HG03378 (cell line): ENCODE measurements around the gene FCHO1.

ENCODE experiments used
- ATAC-seq: cut with Tn5 transposase; IDR thresholded peaks from one replicate; pipeline ENCODE4 v1.9.1; 2021; ENCODE audit warnings: mild to moderate bottlenecking, moderate library complexity; ENCODE audit not compliant: unreplicated experiment

The FCHO1 gene

DNA sequence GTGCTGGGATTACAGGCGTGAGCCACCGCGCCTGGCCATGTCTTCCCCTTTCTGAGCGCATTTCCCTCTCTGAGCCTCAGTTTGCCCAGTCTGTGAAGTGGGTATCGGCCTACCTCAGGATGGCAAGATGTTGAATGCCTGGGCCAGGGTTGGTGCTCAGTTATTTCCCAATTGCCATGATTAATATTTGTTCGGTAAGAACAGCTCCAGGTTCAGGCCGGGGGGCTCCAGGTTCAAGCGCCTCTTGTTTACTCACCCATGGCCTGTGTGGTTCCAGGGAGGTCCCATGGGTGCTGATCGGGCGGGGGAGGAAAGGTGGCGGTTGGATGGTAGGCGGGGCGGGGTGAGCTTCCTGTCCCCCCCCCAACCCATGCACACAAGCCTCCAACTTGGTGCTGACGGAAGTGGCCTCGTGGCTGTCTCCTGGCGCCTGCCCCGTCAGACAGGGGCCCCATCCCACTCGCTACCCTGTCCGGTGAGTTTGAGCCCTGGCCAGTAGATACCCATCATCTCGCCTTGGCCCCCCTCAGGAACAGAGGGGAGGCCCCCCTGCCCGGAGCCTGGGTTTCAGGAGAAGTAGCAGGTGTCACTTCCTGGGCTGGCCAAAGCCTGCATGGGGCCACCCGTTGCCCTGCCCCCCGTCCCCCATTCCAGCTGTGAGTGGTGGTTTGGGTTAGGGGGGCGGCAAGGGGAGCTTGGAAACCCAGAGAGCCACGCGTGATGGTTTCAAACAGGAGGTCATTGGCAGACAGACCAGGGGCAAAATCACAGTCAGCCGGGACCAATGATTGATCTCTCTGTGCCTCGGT, at the start of gene FCHO1:
Gene FCHO1 (plus strand): TSS at position 375 of the 809 bp plus-strand sequence. CDS start 3,688 bp downstream, outside the sequence.
- no peak for ATAC-seq

GRCh38 chr19:17703824-17704463, 47.3 kb upstream of the FCHO1 start:
- no peak for ATAC-seq

DNA sequence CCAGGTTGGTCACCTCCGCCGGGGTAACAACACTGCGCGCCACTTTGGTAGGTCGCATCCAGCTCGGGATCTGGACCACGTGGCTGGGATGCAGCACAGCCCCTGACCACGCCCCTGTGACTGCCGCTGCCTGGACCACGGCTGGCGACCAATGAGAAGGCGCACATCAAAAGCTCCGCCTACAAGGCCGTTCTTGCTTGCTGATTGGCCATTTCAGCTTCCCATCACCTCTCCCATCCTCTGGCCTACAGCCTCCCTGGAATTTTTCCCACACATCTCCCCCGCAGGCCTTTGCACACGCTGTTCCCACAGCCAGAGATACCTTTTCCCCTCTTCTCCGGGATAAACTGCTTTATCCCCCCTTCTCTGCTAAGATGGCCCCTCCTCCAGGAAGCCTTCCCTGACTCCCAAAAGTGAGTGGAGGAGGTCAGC, 44.5 kb upstream of the FCHO1 start:
- no peak for ATAC-seq

DNA sequence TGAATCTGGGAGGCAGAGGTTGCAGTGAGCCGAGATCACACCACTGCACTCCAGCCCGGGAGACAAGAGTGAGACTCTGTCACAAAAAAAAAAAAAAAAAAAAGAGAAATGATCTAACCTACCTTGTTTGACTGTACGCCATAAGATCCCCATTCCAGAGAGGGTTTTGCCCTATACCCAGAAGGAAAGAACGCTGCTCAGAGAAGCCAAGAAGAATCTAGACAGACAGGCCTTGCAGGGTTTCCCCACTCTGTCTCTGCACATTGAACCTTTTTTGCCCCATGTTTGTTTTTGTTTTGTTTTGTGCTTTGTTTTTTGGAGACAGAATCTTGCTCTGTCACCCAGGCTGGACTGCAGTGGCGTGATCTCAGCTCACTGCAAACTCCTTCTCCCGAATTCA, 39.4 kb upstream of the FCHO1 start:
- no peak for ATAC-seq

DNA sequence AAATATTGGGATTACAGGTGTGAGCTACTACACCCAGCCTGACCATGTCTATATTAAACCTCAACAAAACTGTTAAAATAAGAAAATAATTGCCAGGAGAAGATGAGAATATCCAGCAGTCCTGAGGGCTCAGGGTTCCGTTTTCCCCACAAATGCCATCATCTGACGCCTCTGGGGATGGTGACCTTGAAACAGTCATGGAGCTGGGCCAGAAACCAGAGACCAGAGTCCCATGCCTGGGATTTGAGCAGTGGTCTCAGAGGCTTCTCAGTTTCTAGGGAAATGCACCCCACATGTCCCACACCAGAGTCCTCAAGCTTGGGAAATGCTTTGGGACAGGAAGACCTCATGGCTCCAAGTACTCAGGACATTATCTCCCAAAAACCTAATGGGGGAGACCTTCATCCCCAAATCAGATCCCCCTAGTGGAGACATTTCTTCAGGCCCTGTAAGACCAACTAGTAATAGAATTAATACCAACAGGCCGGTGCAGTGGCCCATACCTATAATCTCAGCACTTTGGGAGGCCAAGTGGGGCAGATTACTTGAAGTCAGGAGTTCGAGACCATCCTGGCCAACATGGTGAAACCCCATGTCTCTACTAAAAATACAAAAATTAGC, 34.9 kb upstream of the FCHO1 start:
- ATAC-seq = no peak

GRCh38 chr19:17718550-17718946, 32.7 kb upstream of the FCHO1 start:
- no peak for ATAC-seq

- no peak for ATAC-seq
Measured at GRCh38 chr19:17718947-17719711, 32.1 kb upstream of the FCHO1 start, which contains the start of gene MAP1S. TSS of gene MAP1S (plus strand) at chr19:17719480. CDS start at chr19:17719503, 23 bp downstream.

- no peak for ATAC-seq
Measured at GRCh38 chr19:17719730-17720400, 31.4 kb upstream of the FCHO1 start.

GRCh38 chr19:17720440-17720839, 30.8 kb upstream of the FCHO1 start:
- no peak for ATAC-seq

- ATAC-seq = no peak
Measured at GRCh38 chr19:17721111-17721628, 30.1 kb upstream of the FCHO1 start.

GRCh38 chr19:17721821-17722220, 29.5 kb upstream of the FCHO1 start:
- no peak for ATAC-seq

- ATAC-seq = no peak
Measured at GRCh38 chr19:17722655-17723240, 28.5 kb upstream of the FCHO1 start.

- no peak for ATAC-seq
Measured at GRCh38 chr19:17724655-17725054, 26.6 kb upstream of the FCHO1 start.

- ATAC-seq = no peak
Measured at GRCh38 chr19:17725422-17726078, 25.7 kb upstream of the FCHO1 start.

- no peak for ATAC-seq
Measured at GRCh38 chr19:17726136-17726741, 25.0 kb upstream of the FCHO1 start.

DNA sequence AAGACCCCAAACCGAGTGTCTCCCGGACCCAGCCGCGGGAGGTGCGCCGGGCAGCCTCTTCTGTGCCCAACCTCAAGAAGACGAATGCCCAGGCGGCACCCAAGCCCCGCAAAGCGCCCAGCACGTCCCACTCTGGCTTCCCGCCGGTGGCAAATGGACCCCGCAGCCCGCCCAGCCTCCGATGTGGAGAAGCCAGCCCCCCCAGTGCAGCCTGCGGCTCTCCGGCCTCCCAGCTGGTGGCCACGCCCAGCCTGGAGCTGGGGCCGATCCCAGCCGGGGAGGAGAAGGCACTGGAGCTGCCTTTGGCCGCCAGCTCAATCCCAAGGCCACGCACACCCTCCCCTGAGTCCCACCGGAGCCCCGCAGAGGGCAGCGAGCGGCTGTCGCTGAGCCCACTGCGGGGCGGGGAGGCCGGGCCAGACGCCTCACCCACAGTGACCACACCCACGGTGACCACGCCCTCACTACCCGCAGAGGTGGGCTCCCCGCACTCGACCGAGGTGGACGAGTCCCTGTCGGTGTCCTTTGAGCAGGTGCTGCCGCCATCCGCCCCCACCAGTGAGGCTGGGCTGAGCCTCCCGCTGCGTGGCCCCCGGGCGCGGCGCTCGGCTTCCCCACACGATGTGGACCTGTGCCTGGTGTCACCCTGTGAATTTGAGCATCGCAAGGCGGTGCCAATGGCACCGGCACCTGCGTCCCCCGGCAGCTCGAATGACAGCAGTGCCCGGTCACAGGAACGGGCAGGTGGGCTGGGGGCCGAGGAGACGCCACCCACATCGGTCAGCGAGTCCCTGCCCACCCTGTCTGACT, 24.1 kb upstream of the FCHO1 start:
- no peak for ATAC-seq

GRCh38 chr19:17727843-17728242, 23.4 kb upstream of the FCHO1 start:
- ATAC-seq = no peak

DNA sequence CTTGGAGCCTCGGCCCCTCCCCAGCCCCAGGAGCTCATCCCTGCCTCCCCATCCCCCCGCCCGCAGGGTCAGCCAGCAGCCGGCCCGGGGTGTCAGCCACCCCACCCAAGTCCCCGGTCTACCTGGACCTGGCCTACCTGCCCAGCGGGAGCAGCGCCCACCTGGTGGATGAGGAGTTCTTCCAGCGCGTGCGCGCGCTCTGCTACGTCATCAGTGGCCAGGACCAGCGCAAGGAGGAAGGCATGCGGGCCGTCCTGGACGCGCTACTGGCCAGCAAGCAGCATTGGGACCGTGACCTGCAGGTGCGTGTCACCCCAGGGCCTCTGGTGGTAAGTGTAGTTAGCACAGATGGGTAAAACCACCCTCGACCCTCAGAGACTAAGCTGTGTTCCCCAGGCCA, 18.1 kb upstream of the FCHO1 start:
- no peak for ATAC-seq
